GM18520 (cell line): Measurements from ENCODE around the gene ZNF738.

Source experiments
- ATAC-seq: cut with Tn5 transposase; IDR thresholded peaks from one replicate; pipeline ENCODE4 v1.9.1; 2021; ENCODE audit not compliant: unreplicated experiment

Gene ZNF738

DNA sequence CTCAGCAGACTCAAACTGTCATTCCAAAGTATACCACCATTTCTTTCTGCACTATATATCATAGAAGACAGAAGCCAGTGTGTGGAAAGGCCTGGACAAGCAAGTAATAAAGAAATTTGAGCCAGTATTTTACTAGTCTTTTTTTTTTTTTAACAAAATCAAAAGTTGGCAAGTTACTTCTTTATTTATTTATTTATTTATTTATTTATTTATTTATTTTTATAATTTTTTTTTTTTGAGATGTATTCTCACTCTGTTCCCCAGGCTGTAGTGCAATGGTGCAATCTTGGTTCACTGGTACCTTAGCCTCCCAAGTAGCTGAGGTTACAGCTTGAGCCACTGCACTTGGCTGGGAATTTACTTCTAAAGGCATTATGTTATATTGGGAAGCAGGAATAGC is 63.4 kb downstream of the ZNF738 start:
- no peak for ATAC-seq

DNA sequence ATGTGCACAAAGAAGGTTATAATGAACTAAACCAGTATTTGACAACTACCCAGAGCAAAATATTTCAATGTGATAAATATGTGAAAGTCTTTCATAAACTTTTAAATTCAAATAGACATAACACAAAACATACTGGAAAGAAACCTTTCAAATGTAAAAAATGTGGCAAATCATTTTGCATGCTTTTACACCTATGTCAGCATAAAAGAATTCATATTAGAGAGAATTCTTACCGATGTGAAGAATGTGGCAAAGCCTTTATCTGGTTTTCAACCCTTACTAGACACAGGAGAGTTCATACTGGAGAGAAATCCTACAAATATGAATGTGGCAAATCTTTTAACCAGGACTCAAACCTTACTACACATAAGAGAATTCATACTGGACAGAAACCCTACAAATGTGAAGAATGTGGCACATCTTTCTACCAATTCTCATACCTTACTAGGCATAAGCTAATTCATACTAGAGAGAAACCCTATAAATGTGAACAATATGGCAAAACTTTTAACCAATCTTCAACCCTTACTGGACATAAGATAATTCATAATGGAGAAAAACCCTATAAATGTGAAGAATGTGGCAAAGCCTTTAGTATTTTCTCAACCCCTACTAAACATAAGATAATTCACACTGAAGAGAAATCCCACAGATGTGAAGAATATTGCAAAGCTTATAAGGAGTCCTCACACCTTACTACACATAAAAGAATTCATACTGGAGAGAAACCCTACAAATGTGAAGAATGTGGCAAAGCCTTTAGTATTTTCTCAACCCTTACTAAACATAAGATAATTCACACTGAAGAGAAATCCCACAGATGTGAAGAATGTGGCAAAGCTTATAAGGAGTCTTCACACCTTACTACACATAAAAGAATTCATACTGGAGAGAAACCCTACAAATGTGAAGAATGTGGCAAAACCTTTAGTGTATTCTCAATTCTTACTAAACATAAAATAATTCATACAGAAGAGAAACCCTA is 64.5 kb downstream of the ZNF738 start:
- ATAC-seq: no peak
